ENCODE data around the gene TSHZ3.

- TF ChIP-seq EZH2 (IDR thresholded peaks at IDR 0.05; ENCODE audit: insufficient read depth, poor library complexity, severe bottlenecking), result no peak
- TF ChIP-seq EZH2phosphoT487 (IDR thresholded peaks at IDR 0.05; ENCODE audit: insufficient read depth, low read depth), result no peak
These were observed 88.1 kb downstream of the TSHZ3 start for GRCh38 chr19:31261019-31261602.

Data from GM23248 (cell line).